Esophagus squamous epithelium (tissue), 4 donors: Measurements from ENCODE around the gene CPM.

Source experiments
- POLR2A ChIP-seq, 4 donors: fragments of 450-650 bp; IDR thresholded peaks; one replicate each; pipeline ENCODE4 v1.6.1; 2017; ENCODE audit warnings: antibody characterized with exemption in 4 of 4, mild to moderate bottlenecking in 4 of 4, moderate library complexity in 3 of 4
- TF ChIP-seq, protein P1 (sequence below), 6 experiments: fragments of 450-650 bp in 4 of 6; fragments of 200-600 bp in 2 of 6; sonication (generic) in 2 of 6; IDR thresholded peaks; one replicate each; pipeline ENCODE4 v1.5.1; 2016 to 2019; ENCODE audit warnings: antibody characterized with exemption in 6 of 6, mild to moderate bottlenecking in 4 of 6, moderate library complexity in 4 of 6

DNA sequence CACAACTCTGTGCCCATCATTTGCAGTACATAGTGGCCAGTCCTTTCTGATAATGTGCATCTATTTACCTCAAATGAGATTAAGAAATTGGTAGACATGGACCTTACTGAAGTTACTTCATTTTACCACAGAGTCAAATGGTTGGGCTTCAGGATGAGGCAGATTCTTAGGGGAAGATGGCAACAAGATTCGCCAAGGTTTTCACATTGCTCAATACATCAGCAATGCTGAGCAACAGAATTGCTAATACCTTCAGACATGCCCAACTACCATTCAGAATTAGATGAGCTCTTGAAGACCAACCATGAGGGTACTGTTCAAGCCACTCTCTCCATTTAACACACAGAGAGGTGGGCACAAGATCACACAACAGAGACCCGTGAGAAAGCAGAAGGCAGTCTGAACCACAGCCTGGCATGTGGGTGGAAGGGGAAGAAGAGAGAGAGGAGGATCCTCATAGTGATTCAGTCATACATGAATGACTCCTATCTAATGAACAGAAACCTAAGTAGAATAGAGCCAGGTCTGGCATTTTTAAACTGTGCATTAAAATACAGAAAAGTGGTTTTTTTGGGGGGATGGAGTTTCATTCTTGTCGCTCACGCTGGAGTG, 28.5 kb downstream of the CPM start:
- TF ChIP-seq, protein P1, sequence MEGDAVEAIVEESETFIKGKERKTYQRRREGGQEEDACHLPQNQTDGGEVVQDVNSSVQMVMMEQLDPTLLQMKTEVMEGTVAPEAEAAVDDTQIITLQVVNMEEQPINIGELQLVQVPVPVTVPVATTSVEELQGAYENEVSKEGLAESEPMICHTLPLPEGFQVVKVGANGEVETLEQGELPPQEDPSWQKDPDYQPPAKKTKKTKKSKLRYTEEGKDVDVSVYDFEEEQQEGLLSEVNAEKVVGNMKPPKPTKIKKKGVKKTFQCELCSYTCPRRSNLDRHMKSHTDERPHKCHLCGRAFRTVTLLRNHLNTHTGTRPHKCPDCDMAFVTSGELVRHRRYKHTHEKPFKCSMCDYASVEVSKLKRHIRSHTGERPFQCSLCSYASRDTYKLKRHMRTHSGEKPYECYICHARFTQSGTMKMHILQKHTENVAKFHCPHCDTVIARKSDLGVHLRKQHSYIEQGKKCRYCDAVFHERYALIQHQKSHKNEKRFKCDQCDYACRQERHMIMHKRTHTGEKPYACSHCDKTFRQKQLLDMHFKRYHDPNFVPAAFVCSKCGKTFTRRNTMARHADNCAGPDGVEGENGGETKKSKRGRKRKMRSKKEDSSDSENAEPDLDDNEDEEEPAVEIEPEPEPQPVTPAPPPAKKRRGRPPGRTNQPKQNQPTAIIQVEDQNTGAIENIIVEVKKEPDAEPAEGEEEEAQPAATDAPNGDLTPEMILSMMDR (IDR thresholded peaks at IDR 0.05): no peak
- TF ChIP-seq POLR2A (IDR thresholded peaks at IDR 0.05): no peak
